HK-2 (cell line): Measurements from ENCODE around the gene CGB1.
A peak's percentile ranks its signal among the peaks of the same experiment; 100 is the strongest.
"Not testable (repeated sequence)": the region's sequence is repeated elsewhere in the genome, so short reads cannot be mapped to it uniquely, and the experiment has no call there.

Source experiments
- DNase-seq: peaks from one replicate; pipeline ENCODE4 v3.0.0-alpha.2; 2018; ENCODE audit not compliant: unreplicated experiment

The CGB1 gene

DNA sequence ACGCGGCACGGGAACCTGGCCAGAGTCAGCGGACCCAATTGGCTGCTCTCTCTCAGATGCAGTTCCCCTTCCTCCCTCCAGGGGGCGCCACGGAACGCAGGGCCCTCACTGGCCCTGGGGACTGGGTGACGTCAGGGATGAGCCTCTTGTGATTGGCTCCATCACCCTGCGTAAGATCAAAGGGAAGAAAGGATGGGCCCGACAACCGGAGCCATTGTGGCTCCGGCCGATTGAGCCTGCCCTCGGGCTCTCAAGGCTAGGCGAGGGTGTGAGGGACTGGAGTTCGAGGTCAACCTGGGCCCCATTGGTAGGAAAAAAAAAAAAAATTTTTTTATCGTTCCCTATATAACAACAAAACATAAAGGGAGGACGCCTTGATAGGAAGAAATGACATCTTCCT lies at the start of gene CGB1:
CGB1 (minus strand) TSS at position 81 of the 400 bp plus-strand sequence. CDS start 184 bp downstream, outside the sequence.
- not testable (repeated sequence) for DNase-seq

DNA sequence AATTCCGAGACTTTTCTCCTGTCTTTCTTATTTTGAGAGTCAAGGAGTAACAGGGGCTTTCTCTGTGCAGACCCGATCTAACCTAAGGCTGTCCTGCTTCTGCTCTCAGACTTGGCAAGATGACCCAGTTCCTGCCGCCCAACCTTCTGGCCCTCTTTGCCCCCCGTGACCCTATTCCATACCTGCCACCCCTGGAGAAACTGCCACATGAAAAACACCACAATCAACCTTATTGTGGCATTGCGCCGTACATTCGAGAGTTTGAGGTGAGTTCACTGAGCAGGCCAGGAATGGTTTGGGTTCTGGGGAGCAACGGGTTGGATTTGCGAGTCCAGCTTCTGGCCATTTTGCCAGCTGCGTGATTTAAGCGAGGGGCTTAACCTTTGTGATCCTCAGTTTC lies 49.6 kb upstream of the CGB1 start:
- DNase-seq, result no peak

GRCh38 chr19:49085868-49086232 lies 49.2 kb upstream of the CGB1 start:
- DNase-seq, result no peak

DNA sequence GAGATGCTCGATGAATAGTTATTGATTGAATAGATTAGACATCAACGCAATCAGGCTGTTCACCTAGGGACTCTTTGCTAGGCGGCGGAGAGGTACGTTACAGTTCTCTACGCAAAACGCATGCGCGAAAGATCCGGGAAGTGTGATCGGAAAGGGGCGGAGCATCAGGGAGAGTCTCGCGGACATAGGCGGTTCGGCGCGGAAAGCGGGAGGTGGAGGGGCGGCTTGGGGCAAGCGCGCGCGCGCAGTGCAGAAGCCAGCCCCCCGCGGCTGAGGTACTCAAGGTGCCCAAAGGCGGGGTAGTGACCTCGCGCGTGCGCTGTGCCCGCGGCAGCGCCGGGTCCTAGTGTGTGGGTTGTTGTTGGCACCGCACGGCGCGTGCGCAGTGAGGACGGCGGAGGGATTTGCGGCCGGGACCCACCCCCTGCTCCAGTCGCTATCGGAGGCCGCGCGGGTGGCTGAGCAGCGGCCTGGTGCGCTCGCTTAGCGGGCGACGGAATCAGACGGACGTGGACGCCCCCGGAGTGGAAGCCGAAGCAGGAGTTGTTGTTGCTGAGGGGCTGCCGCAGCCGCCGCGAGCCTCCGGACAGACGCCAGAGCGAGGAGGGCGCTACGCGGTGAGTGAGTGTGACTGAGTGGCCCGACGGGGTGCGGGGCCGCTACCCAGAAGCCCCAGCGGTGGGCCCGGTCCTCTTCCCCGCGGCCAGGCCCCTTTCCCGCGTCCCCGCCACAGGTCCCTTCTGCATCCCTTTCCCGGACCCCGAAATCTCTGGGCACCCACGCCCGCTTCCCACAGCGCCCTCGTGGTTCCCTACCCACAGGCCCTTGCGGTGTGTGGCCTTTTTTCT lies 48.5 kb upstream of the CGB1 start, which contains the start of gene SNRNP70:
SNRNP70 (plus strand) TSS at position 432 of the 848 bp plus-strand sequence. CDS start 964 bp downstream, outside the sequence.
- peak; percentile 100 for DNase-seq

GRCh38 chr19:49084206-49085019 lies 47.7 kb upstream of the CGB1 start:
- DNase-seq, result no peak

DNA sequence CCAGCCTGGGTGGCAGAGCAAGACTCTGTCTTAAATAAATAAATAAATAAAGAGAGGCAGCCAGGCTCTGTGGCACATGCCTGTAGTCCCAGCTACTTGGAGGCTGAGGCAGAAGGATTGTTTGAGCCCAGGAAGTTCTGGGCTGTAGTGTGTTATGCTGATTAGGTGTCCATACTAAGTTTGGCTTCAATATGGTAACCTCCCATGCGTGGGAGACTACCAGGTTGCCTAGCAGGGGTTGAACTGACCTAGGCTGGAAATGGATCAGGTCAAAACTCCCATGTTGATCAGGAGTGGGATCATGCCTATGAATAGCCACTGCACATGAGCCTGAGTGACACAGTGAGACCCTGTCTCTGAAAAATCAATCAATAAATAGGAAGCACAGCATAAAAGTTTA lies 44.6 kb upstream of the CGB1 start:
- no peak for DNase-seq

- DNase-seq, result no peak
Measured at GRCh38 chr19:49080392-49080791, 43.7 kb upstream of the CGB1 start.

- DNase-seq, result peak; percentile 55
Measured at GRCh38 chr19:49074869-49075268, 38.2 kb upstream of the CGB1 start.

- peak; percentile 39 for DNase-seq
Measured at GRCh38 chr19:49073514-49074378, 37.1 kb upstream of the CGB1 start.

DNA sequence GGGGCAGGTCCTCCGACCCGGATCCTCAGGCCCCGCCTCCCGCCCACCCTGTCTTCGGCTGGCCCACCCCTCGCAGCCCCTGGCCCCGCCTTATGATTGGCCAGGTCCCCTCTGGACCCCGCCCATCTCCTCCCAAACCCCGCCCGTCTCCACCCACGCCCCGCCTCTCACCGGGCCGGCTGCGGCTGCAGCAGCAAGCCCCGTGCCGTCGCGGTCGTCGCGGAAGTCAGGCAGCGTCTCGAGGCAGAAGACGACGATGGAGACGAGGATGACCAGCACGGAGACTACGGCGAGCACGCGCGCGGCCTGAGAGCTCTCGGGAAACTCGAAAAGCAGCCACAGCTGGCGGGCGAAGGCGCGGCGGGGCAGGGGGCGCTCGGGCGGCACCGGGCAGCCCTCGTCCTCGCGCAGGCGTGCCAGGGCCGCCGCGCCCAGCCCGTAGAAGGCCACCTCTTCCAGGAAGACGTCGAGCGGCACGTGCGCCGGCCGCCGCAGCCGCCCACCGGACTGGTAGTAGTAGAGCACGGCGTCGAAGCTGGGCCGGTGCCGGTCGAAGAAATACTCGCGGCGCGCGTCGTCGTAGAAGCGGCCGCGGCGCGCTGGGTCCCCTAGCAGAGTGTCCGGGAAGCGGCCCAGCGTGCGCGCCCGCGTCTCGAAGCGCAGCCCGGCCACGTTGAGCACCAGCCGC lies 35.3 kb upstream of the CGB1 start:
- peak; percentile 75 for DNase-seq

DNA sequence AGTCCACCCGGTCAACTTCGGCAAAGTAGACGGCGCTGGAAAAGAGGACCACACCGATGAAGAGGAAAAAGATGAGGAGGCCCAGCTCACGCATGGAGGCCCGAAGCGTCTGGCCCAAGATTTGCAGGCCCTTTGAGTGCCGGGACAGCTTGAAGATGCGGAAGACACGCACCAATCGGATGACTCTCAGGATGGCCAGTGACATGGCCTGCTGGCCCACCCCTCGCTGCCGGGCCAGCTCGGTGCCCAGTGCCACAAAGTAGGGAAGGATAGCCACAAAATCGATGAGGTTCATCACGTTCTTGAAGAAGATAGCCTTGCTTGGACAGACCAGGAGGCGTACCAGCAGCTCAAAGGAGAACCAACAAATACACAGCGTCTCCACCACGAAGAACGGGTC lies 33.7 kb upstream of the CGB1 start:
- no peak for DNase-seq

DNA sequence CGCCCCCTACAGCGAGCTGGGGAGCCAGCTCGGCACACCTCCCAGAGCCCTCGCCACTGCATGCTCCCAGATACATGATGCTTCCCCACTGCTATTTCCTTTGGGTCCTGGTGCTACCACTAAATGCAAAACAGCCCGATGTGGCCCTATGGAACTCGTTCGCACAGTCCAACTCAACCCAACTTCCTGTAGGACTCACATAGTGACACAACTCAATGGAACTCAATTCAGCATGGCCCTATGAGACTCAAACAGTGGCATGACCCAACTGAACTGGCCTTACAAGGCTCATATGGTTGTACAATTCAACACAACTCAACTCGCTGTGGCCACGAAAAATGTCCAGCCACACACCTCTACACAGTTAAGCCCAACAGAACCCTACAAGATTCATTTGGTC lies 32.3 kb upstream of the CGB1 start:
- DNase-seq, result no peak

DNA sequence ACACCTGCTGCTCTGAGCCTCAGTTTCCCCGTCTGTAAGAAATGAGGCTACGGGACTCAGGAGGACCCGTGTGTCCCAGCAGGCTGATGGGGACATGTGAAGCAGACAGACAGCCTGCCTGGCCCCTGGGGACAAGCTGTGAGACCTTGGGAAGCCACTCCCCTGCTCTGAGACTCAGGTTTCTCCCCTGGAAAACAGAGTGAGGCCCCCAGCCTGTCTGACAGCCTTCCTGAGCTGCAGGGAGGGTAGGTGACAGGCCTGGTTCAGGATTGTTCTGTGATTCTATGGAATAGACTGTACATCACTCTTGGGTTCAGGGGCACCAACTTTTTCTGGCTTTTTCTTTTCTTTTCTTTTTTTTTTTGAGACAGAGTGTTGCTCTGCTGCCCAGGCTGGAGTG lies 30.9 kb upstream of the CGB1 start:
- no peak for DNase-seq

DNA sequence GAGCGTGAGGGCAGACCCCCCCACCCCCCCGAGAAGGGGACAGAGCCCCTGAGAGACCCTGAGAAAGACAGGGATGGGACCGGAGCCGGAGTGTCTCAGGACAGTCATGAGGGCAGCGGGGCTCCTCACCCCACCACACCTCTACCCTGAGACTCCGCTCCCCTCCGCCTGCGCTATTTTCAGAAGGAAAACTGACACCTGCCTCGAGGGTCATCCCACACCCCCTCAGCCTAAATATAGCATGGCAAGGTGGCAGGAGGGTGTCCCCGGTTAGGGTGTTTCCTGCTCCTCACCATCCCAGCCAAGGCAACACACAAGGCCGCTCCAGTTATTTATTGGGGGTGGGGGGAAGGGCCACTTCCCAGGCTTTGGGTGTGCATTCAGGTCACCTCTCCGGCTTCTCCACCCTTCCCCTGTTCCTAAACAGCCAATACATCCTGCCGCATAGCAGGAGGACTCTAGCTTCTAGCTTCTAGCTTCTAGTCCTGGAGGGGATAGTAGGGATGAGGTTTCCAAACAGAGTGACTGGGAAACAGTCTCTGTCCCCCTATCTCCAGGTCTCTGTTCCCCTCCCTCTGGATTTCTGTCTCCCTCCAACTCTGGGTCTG lies 29.3 kb upstream of the CGB1 start:
- DNase-seq, result no peak

- DNase-seq, result peak; percentile 67
Measured at GRCh38 chr19:49064768-49065611, 28.3 kb upstream of the CGB1 start, which contains the start of gene NTF4. NTF4 (minus strand) TSS chr19:49064818; CDS start chr19:49061997, 2,821 bp downstream.

DNA sequence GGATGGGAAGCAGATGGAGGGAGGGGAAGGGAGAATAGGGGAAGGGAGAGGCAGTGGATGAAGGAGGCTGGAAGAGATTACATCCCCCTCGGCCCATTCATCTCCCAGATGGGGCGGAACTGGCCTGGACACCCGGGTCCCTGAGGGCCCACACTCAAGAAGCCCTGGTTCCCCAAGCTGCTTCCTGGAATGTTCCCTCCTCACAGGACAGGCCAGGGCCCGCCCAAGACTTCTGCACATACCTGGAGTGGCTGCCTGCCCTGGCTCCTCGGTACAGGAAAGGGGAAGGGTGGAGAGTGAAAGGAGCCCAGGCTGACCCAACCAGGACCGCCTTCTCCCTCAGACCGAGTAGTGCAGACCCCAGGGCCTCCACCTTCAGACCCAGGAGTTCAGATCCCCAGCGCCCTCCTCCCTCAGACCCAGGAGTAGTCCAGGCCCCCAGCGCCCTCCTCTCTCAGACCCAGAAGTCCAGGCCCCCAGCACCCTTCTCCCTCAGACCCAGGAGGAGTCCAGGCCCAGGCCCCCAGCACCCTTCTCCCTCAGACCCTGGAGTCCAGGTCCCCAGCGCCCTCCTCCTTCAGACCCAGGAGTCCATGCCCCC lies 27.4 kb upstream of the CGB1 start:
- no peak for DNase-seq

DNA sequence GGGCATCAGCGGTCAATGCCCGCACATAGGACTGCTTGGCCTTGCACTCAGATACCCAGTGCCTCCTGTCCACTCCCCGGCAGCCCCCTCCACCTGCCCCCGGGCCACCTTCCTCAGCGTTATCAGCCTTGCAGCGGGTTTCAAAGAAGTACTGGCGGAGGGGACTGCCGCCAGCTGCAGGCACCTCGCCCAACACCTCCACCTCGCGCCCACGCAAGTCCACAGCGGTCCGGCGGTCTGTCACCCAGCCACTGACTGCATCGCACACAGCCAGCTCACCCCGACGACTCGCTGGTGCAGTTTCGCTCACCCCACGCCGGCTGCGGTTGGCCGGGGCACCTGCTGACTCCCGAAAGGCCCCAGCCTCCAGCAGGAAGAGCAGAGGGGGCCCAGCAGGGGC lies 24.8 kb upstream of the CGB1 start:
- DNase-seq, result no peak

- no peak for DNase-seq
Measured at GRCh38 chr19:49061000-49061399, 24.3 kb upstream of the CGB1 start.

DNA sequence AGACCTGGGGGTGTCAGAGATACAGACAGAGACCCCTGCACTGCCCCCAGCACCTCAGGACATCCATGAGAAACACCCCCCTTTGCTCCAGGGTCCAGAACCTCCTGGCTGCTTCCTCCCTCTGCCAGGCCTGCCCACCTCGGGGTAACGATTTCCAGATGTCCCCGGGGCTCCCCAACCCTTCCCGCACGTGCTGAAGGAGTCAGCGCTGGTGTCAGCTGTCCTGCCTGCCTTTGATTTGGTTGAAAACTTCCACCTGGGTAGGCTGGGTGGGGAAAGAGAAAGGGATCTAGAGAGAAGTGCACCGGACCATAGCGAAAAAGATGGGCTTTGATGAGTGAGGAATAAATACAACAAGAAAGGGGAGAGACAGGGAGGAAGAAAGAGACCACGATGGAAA lies 22.4 kb upstream of the CGB1 start:
- DNase-seq, result no peak
